GM18951 (cell line): ENCODE data around the gene CAMK2N1.

Experiments used
- POLR2A ChIP-seq: IDR thresholded peaks from 4 replicates; pipeline ENCODE4 v1.6.1; 2011; ENCODE audit warnings: mild to moderate bottlenecking; ENCODE audit not compliant: insufficient read length, insufficient read depth; ENCODE audit errors: extremely low read depth
- in situ Hi-C: fragments of 300-500 bp; cut with MboI; formaldehyde crosslinking; loops from one replicate; pipeline ENCODE4 v1.12.0; 2022; ENCODE audit warnings: low sequenced_read_pairs, mixed read lengths, inconsistent platforms; ENCODE audit not compliant: unreplicated experiment

The CAMK2N1 gene

DNA sequence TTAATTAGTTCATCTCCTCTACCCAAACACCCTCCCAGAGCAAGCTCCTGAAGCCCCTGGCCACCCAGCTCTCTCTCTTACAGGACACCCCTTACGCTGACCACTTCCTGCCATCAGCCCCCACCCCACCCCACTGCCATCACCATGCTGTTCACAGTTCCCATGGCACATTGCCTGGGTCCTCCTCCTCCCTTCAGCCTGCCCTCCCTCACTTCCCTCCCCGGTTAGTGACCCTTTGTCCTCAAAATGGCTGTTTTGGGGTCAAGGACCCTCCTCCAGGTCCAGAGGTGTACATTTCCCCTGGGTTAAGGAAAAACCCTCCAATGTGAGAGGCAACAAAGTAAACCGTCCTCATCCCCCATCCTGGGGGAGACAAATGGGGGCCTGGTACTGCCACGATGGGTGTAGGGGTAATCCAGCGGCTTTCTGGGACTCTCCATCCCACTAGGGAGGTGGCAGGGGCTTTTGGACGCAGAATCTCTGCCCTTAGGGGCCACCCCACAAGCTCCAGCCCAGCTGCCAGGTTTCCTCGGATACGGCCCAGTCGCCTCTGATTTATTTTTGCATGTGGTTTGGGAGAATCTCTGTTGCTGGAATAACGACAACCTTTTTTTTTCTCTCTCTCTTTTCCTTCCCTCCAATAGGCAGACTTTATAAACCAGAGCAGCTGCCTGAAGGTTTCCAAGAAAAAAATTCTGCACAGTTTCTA lies 8.5 kb downstream of the CAMK2N1 start:
- in situ Hi-C loops, result no loop called here

DNA sequence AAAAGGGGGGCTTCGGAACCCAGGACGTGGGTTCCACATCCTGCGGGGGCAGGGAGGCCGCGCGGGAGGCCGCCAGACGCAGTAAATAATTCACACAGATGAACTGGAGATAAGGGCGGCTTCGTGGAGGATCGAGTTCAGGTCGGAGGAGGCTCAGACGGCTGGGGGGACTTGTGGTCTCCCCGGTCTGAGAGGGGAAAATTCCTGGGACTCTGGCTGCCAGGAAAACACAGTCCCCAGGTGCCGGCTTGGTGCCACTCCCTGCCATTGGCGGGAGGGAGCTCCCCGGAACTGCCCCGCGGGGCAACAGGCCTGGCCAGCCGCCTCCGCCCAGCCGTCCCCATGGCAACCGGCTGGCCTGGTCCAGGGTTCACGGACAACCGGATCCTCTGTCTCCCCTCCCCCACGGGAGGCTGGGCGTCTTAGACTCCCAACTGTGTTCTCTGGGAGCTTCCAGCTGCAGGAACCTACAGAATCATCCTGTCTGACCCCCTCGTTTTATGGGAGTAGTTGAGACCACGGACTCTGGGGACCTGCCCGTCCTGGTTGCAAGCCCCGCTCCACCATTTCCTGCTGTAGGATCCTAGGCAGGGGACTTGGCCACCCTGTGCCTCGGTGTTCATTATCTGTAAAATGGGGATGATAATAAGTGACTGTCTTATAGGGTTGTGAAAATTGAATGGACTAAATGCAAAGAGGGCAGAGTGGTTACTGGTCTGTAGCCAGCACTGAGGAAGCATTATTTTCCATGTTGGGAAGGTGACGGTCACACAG lies 9.6 kb downstream of the CAMK2N1 start:
- in situ Hi-C loops, result no loop called here
- no peak for TF ChIP-seq POLR2A

More for the DNA sequence above, 8.5 kb downstream of the CAMK2N1 start:
- TF ChIP-seq POLR2A, result no peak

- TF ChIP-seq POLR2A, result no peak
- in situ Hi-C loops, result no loop called here
Observed at GRCh38 chr1:20474996-20475395, 11.0 kb downstream of the CAMK2N1 start.

- in situ Hi-C loops, result no loop called here
- TF ChIP-seq POLR2A, result no peak
Observed at GRCh38 chr1:20474333-20474975, 11.6 kb downstream of the CAMK2N1 start.

GRCh38 chr1:20473894-20474293 lies 12.1 kb downstream of the CAMK2N1 start:
- TF ChIP-seq POLR2A, result no peak
- in situ Hi-C loops, result no loop called here

GRCh38 chr1:20472860-20473711 lies 12.9 kb downstream of the CAMK2N1 start:
- in situ Hi-C loops, result no loop called here
- no peak for TF ChIP-seq POLR2A

DNA sequence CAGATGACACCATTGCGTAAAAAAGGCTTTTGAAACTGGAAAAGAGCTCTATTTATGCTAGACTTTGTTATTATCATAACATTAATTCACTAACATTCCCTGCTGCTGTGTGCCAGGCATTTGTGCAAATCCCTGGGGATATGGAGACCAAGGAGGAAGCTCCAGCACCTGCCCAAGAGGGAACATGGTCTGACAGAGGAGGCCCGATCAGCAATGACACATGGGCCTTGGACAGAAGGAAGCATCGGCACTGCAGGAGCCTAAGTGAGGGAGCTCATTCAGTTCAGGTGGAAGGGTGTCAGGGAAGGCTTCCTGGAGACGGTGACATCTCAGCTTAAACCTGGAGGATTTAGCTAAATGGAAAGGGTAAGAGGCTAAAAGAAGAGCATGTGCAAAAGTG lies 13.9 kb downstream of the CAMK2N1 start:
- TF ChIP-seq POLR2A, result no peak

GRCh38 chr1:20470194-20470593 lies 15.8 kb downstream of the CAMK2N1 start:
- in situ Hi-C loops, result no loop called here

More for the DNA sequence above, 13.9 kb downstream of the CAMK2N1 start:
- in situ Hi-C loops, result no loop called here

GRCh38 chr1:20469406-20470076 lies 16.5 kb downstream of the CAMK2N1 start:
- no peak for TF ChIP-seq POLR2A
- in situ Hi-C loops, result no loop called here

More at GRCh38 chr1:20470194-20470593, 15.8 kb downstream of the CAMK2N1 start:
- TF ChIP-seq POLR2A, result no peak

DNA sequence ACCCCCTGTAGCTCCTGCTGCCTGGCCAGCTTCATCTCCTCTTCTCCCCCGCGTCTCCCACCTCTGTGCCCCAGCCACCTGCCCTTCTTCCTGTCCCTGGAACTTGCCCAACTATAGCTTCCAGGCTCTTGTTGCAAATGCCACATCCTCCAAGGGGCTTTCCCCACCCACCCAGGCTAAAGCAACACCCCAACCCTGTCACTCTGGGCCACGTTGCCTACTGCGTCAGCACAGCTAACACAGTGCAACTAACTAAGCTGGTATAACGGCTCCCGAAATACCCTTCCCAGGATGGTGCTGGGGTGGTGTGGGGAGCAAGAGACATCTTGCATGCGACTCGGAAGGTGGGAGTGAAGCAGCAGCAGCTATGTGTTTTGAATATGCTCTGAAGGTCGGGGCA lies 19.7 kb downstream of the CAMK2N1 start:
- no peak for TF ChIP-seq POLR2A
- in situ Hi-C loops, result no loop called here

GRCh38 chr1:20465187-20465586 lies 20.8 kb downstream of the CAMK2N1 start:
- no peak for TF ChIP-seq POLR2A
- in situ Hi-C loops, result no loop called here

GRCh38 chr1:20463502-20463901 lies 22.5 kb downstream of the CAMK2N1 start:
- in situ Hi-C loops, result no loop called here
- no peak for TF ChIP-seq POLR2A

DNA sequence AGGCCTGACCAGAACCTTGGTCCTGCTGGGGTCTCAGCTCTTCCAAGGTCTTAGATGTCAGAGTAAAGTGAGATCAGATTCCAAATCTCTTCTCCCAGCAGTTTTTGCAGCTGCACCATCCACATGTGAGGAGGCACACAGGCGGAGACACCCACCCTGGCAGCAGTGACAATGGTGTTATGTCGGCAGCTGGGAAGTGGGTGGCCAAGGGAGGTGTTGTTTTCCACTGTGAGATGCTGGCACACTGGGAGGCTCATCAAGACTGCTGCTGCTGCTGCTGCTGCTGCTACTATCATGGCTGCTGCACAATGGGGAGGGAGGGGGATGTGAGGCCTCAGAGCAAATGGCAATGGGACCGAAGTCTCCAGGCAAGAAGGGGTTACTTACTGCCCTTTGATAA lies 23.6 kb downstream of the CAMK2N1 start:
- no peak for TF ChIP-seq POLR2A
- in situ Hi-C loops, result no loop called here

GRCh38 chr1:20458717-20459116 lies 27.3 kb downstream of the CAMK2N1 start:
- in situ Hi-C loops, result no loop called here
- TF ChIP-seq POLR2A, result no peak
